Naive thymus-derived CD4-positive, alpha-beta T cell (primary cell): Measurements from ENCODE around the gene GMEB1. TPM values are rescaled to one million over a fixed set of nuclear protein-coding genes. Genes with fewer than 3 reads are reported as not detected.
"Not testable (repeated sequence)": the region's sequence is repeated elsewhere in the genome, so short reads cannot be mapped to it uniquely, and the experiment has no call there.

ENCODE experiments used
- ATAC-seq: fragments of 150-1000 bp; cut with Tn5 transposase; 2 replicates; pipeline ENCODE4 v1.10.0; 2021; ENCODE audit warnings: mild to moderate bottlenecking, moderate library complexity
- CTCF ChIA-PET: fragments of 350-600 bp; sonication (Branson Sonifier 250); formaldehyde crosslinking; loops from one replicate; lab custom pipeline; 2021; ENCODE audit warnings: antibody characterized with exemption; lab: Charles Lee
- POLR2A ChIA-PET: fragments of 350-600 bp; sonication (Branson Sonifier 250); formaldehyde crosslinking; loops from one replicate; lab custom pipeline; 2021; ENCODE audit warnings: antibody characterized with exemption, inconsistent platforms; lab: Charles Lee
- DNase-seq, 9 donors: peaks; one replicate each; pipeline versions ENCODE4 v3.0.0 to v3.0.0-alpha.2; 2020 to 2022; ENCODE audit warnings: mixed read lengths in 1 of 9
- H3K27ac ChIP-seq: one replicate; pipeline ENCODE4 v1.7.0; 2013; ENCODE audit warnings: mild to moderate bottlenecking, low read depth, low read length, moderate library complexity
- H3K27me3 ChIP-seq, 2 donors: one replicate each; pipeline ENCODE4 v1.7.0; 2013; ENCODE audit warnings: low read length in 2 of 2, mild to moderate bottlenecking in 2 of 2, moderate library complexity in 2 of 2; ENCODE audit not compliant: control insufficient read depth in 2 of 2, insufficient read depth in 2 of 2
- H3K36me3 ChIP-seq, 3 experiments: 1 replicate in 2 of 3; 2 replicates in 1 of 3; pipeline ENCODE4 v1.7.0; 2013; ENCODE audit warnings: low read length in 3 of 3, mild to moderate bottlenecking in 3 of 3, moderate library complexity in 1 of 3; ENCODE audit not compliant: insufficient read depth in 3 of 3, control insufficient read depth in 2 of 3
- H3K4me1 ChIP-seq, 2 donors: one replicate each; pipeline ENCODE4 v1.7.0; 2013; ENCODE audit warnings: low read length in 2 of 2, mild to moderate bottlenecking in 2 of 2, moderate library complexity in 1 of 2; ENCODE audit not compliant: control insufficient read depth in 2 of 2, insufficient read depth in 2 of 2
- H3K4me3 ChIP-seq: 2 replicates; pipeline ENCODE4 v1.7.0; 2013; ENCODE audit warnings: mild to moderate bottlenecking, low read length
- H3K9me3 ChIP-seq, 3 experiments: 1 replicate in 2 of 3; 2 replicates in 1 of 3; pipeline ENCODE4 v1.7.0; 2013; ENCODE audit warnings: low read length in 3 of 3; ENCODE audit not compliant: control insufficient read depth in 2 of 3
- H3K27ac Mint-ChIP-seq, 9 donors: one replicate each; pipeline ENCODE4 v1.8.0; 2020 to 2022; ENCODE audit warnings: mixed read lengths in 9 of 9, mild to moderate bottlenecking in 8 of 9, moderate library complexity in 5 of 9, inconsistent platforms in 2 of 9
- H3K27me3 Mint-ChIP-seq, 5 donors: one replicate each; pipeline ENCODE4 v1.8.0; 2021 to 2022; ENCODE audit warnings: mixed read lengths in 5 of 5, mild to moderate bottlenecking in 1 of 5
- H3K36me3 Mint-ChIP-seq, 5 donors: one replicate each; pipeline ENCODE4 v1.8.0; 2020 to 2022; ENCODE audit warnings: mixed read lengths in 5 of 5, mild to moderate bottlenecking in 3 of 5, inconsistent platforms in 1 of 5
- H3K4me1 Mint-ChIP-seq, 7 donors: one replicate each; pipeline ENCODE4 v1.8.0; 2020 to 2022; ENCODE audit warnings: mixed read lengths in 7 of 7, mild to moderate bottlenecking in 3 of 7, inconsistent platforms in 1 of 7
- H3K4me3 Mint-ChIP-seq, 10 donors: one replicate each; pipeline ENCODE4 v1.8.0; 2020 to 2022; ENCODE audit warnings: mild to moderate bottlenecking in 10 of 10, mixed read lengths in 10 of 10, moderate library complexity in 6 of 10, inconsistent platforms in 2 of 10
- H3K9me3 Mint-ChIP-seq, 11 donors: one replicate each; pipeline ENCODE4 v1.8.0; 2020 to 2022; ENCODE audit warnings: mixed read lengths in 11 of 11, mild to moderate bottlenecking in 4 of 11, inconsistent platforms in 1 of 11, moderate library complexity in 1 of 11
- intact Hi-C, 2 donors: fragments of 100-400 bp; cut with micrococcal nuclease; formaldehyde crosslinking; loops; one replicate each; pipeline ENCODE4 v1.15.1; 2023
- polyA plus RNA-seq, 2 donors: library from polyadenylated mRNA; unstranded; fragments of 300-500 nt; fragmentation: Illumina TruSeq; gene quantifications; one replicate each; pipeline ENCODE4 v1.2.3, GENCODE V29; 2021
- total RNA-seq, 6 experiments: library from RNA in 5 of 6; stranded (reverse) in 5 of 6; gene quantifications; 1 replicate in 5 of 6; 2 replicates in 1 of 6; pipeline ENCODE4 v1.2.3 and lab custom pipeline; 2021 to 2026

GMEB1 gene
- total and polyA plus RNA-seq, 7 experiments from 2014 or later, result 11.2 to 26.7 (median 18.4) TPM

DNA sequence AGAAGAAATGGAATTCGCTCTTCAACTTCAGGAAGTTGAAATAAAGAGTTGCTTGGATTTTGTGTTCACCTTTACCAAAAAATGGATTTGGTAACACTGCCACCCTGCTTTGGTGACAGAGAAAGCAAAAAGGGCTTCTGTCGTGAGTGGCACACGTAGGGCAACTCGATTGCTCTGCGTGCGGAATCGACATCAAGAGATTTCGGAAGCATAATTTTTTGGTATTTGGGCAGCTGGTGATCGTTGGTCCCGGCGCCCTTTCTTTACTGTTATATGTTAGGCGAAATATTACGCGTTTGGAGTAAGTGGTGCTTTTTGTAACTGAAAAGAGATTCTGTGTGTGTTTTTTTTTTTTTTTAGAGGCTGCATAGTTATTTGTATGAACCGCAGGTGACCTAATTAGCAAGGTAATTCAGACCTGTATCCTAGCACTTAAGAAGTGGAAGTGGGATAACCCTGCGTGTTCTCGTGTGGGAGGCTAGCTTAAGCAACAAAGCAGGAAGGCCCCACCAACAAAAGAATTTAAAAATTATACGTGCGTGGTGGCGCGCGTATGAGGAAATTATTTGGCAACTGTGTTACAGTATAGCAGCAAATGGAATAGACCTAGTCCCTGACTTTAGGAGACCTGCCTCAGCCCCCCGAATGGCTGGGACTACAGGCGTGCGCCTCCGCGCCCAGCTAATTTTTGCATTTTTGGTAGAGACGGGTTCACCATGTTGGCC, 19.9 kb upstream of the GMEB1 start, which contains the start of gene RNU11:
TSS of gene RNU11 (plus strand) at position 127 of the 725 bp plus-strand sequence.
- peak within 1 kb of the TSS; percentile 60 for H3K4me3 ChIP-seq
- H3K36me3 ChIP-seq, result no peaks in the 10 kb centered on the region
- Mint-ChIP-seq H3K27me3 (no peaks in the 10 kb centered on the region), H3K4me3 (peak within 1 kb of the TSS; percentile 70 to 96 (median 90)), H3K4me1 (peaks cover 14 to 39% (median 31%) of the 10 kb centered on the region in 7 donors), H3K27ac (peak within 1 kb of the TSS; percentile 97 to 100 (median 99)), H3K36me3 (no peaks in the 10 kb centered on the region), H3K9me3 (peaks cover 0 to 10% (median 0%) of the 10 kb centered on the region in 11 donors)
- POLR2A ChIA-PET, result interaction anchor here (0.5 to 14.1 kb wide), 26 partner anchors 8 to 1536 kb away, joined by 3 to 383 read pairs (median 5); partner anchors contain the start of genes EPB41, GMEB1, MED18 and RCC1
- H3K27me3 ChIP-seq, result no peaks in the 10 kb centered on the region
- DNase-seq (peak in 8 of 9 donors; percentile 67 to 97 (median 91)), ATAC-seq (peak; percentile 86)
- no peaks in the 10 kb centered on the region for H3K9me3 ChIP-seq
- intact Hi-C loops, result loop anchor here (1.0 to 2.0 kb wide), 8 partner anchors 20 to 533 kb away; partner anchors contain the start of genes GMEB1 (in 2 of the 2), YTHDF2 (in 2 of the 2) and SRSF4 (in 1 of the 2)
- peak within 1 kb of the TSS; percentile 93 for H3K27ac ChIP-seq
- H3K4me1 ChIP-seq, result peaks cover 25 to 27% of the 10 kb centered on the region in 2 donors
- CTCF ChIA-PET, result interaction anchor here (0.7 to 2.1 kb wide), 5 partner anchors 20 to 131 kb away, joined by 3 to 6 read pairs (median 5); partner anchors contain the start of genes GMEB1 and YTHDF2

DNA sequence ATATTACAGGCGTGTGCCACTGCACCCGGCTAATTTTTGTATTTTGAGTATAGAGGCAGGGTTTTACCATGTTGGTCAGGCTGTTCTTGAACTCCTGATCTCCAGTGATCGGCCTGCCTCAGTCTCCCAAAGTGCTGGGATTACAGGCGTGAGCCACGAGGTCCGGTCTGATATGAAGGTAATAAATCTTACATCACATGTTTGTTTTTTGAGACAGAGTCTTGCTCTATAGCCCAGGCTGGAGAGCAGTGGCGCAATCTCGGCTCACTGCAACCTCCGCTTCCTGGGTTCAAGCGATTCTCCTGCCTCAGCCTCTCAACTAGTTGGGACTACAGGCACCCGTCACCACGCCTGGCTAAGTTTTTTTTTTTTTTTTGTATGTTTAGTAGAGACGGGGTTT, 15.5 kb upstream of the GMEB1 start:
- H3K27me3 Mint-ChIP-seq, H3K27ac ChIP-seq, H3K4me3 ChIP-seq, H3K4me3 Mint-ChIP-seq, H3K36me3 Mint-ChIP-seq, H3K9me3 ChIP-seq, H3K9me3 Mint-ChIP-seq, H3K36me3 ChIP-seq, H3K4me1 ChIP-seq, H3K27me3 ChIP-seq, DNase-seq, H3K27ac Mint-ChIP-seq, ATAC-seq: not testable (repeated sequence)
- CTCF ChIA-PET, result interaction anchor here (0.6 to 1.6 kb wide), 2 partner anchors 9 to 34 kb away, joined by 3 read pairs; no protein-coding TSS in a partner anchor
- peaks cover 2 to 12% (median 11%) of the 10 kb centered on the region in 7 donors for H3K4me1 Mint-ChIP-seq
- POLR2A ChIA-PET, result interaction anchor here (0.6 to 14.1 kb wide), 4 partner anchors 10 to 96 kb away, joined by 3 to 383 read pairs (median 3); partner anchors contain the start of genes GMEB1 and TAF12
- intact Hi-C loops, result loop anchor here in 1 of 2 donors (5.0 kb wide), 1 partner anchor 246 kb away; no protein-coding TSS in a partner anchor

DNA sequence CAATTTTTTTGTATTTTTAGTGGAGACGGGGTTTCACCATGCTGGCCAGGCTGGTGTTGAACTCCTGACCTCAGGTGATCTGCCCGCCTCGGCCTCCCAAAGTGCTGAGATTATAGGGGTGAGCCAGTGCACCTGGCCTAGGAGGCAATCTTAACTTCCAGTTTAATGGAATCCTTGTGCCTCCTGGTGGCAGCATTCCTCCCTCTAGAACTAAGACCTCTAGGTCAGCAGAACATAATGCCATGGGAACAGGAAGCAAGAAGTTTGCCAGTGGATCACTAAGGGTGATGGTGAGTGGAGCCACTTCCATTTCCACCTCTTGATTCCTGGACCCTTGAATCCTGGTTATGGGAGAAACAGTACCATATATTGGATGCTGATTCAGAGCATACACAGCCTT, 14.7 kb upstream of the GMEB1 start:
- H3K9me3 ChIP-seq, H3K27me3 Mint-ChIP-seq, H3K36me3 Mint-ChIP-seq, H3K9me3 Mint-ChIP-seq, H3K27me3 ChIP-seq, H3K4me1 ChIP-seq, H3K4me1 Mint-ChIP-seq, ATAC-seq, POLR2A ChIA-PET, DNase-seq, H3K36me3 ChIP-seq, H3K4me3 Mint-ChIP-seq, H3K4me3 ChIP-seq, H3K27ac ChIP-seq: not testable (repeated sequence)
- peak overlapping the region in 1 of 9 donors; percentile 25 for H3K27ac Mint-ChIP-seq
- intact Hi-C loops, result loop anchor here in 1 of 2 donors (5.0 kb wide), 1 partner anchor 247 kb away; no protein-coding TSS in a partner anchor
- CTCF ChIA-PET, result interaction anchor here (1.6 kb wide), 1 partner anchor 73 kb away, joined by 4 read pairs; no protein-coding TSS in a partner anchor

DNA sequence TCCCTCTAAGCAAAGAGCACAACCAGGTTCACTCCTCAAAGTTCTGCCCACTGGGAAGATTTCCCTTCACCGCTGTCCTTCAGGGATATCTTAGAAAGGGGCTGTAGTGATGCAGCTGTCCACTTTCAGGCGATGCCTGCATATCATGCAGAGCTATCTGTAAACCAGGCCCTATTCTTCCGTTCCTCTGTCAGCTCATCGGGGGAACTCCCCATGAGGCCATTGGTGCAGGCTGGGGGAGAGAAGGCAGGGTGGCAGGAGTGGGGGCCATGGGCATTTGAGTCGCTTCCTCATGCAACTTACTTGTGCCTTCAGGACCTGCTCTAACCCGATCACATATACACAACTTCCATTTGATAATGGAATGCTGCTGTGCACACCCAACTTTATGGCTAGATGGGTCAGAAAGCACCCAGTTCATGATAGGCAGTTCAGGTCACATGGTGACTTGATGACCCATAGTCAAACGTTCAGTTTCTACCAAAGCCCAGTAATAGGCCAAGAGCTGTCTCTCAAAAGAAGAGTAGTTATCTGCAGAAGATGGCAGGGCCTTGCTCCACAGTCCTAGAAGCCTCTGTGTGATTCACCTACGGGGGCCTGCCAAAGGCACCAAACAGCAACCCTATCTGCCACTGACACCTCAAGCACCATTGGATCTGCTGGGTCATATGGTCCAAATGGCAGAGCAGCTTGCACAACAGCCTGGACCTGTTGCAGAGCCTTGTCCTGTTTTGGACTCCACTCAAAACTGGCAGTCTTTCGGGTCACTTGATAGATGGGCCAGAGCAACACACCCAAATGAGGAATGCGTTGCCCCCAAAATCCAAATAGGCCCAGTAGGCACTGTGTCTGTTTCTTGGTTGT, 12.9 kb upstream of the GMEB1 start:
- ChIA-PET CTCF (interaction anchor here (1.6 kb wide), 1 partner anchor 75 kb away, joined by 4 read pairs; no protein-coding TSS in a partner anchor), POLR2A (interaction anchor here (1.1 kb wide), 1 partner anchor 13 kb away, joined by 3 read pairs; the partner anchor contains the start of gene TAF12)
- H3K27ac Mint-ChIP-seq, result peak overlapping the region in 1 of 9 donors; percentile 36
- ATAC-seq, H3K36me3 Mint-ChIP-seq, H3K4me3 ChIP-seq, DNase-seq, H3K27ac ChIP-seq, H3K9me3 Mint-ChIP-seq, H3K4me3 Mint-ChIP-seq, H3K4me1 Mint-ChIP-seq, H3K27me3 ChIP-seq, H3K4me1 ChIP-seq, H3K9me3 ChIP-seq, intact Hi-C loops, H3K36me3 ChIP-seq, H3K27me3 Mint-ChIP-seq: not testable (repeated sequence)

DNA sequence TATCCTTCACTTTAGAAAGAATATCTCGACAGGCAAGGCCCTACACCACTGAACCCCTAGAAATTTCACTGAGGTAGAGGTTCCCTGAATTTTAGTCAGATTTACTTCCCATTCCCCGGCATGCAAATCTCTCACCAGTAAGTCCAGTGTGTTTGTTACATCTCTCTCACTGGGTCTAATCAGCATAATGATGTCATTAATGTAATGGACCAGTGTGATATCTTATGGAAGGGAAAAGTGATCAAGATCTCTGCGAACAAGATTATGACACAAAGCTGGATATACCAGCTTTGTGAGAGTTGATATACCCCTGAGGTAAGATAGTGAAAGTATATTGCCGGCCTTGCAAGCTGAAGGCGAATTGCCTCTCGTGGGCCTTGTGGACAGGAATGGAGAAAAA, 12.2 kb upstream of the GMEB1 start:
- no peaks in the 10 kb centered on the region for H3K4me1 ChIP-seq
- DNase-seq (no peak), ATAC-seq (no peak)
- H3K27ac ChIP-seq, result no peak overlapping the region
- Mint-ChIP-seq H3K36me3 (no peaks in the 10 kb centered on the region), H3K27ac (no peak overlapping the region), H3K9me3 (no peaks in the 10 kb centered on the region), H3K27me3 (peaks cover 0 to 3% (median 0%) of the 10 kb centered on the region in 5 donors), H3K4me3 (no peak overlapping the region), H3K4me1 (peaks cover 0 to 5% (median 0%) of the 10 kb centered on the region in 7 donors)
- no peak overlapping the region for H3K4me3 ChIP-seq
- CTCF ChIA-PET, result no interaction called here
- H3K27me3 ChIP-seq, result no peaks in the 10 kb centered on the region
- intact Hi-C loops, result no loop called here
- POLR2A ChIA-PET, result interaction anchor here (1.1 kb wide), 1 partner anchor 13 kb away, joined by 3 read pairs; the partner anchor contains the start of gene TAF12
- no peaks in the 10 kb centered on the region for H3K36me3 ChIP-seq
- no peaks in the 10 kb centered on the region for H3K9me3 ChIP-seq
